Naive thymus-derived CD8-positive, alpha-beta T cell (primary cell): ENCODE data around the gene NDUFB6. TPM values are rescaled to one million over a fixed set of nuclear protein-coding genes. Genes with fewer than 3 reads are reported as not detected.

Source experiments
- ATAC-seq, 2 donors: fragments of 150-1000 bp; cut with Tn5 transposase in 1 of 2; sonication (Bioruptor Pico), chemical (Tn5 transposase) in 1 of 2; 1 replicate in 1 of 2; 2 replicates in 1 of 2; pipeline ENCODE4 v1.10.0; 2021; ENCODE audit warnings: mild to moderate bottlenecking in 2 of 2, moderate library complexity in 2 of 2
- POLR2A ChIA-PET: fragments of 350-600 bp; sonication (Branson Sonifier 250); formaldehyde crosslinking; loops from one replicate; lab custom pipeline; 2021; ENCODE audit warnings: antibody characterized with exemption; lab: Charles Lee
- DNase-seq, 10 donors: peaks; one replicate each; pipeline versions ENCODE4 v3.0.0 to v3.0.0-alpha.2; 2020 to 2022
- H3K27ac Mint-ChIP-seq, 10 donors: one replicate each; pipeline ENCODE4 v1.8.0; 2020 to 2022; ENCODE audit warnings: mild to moderate bottlenecking in 10 of 10, mixed read lengths in 10 of 10, moderate library complexity in 4 of 10, inconsistent platforms in 1 of 10
- H3K27me3 Mint-ChIP-seq, 5 donors: one replicate each; pipeline ENCODE4 v1.8.0; 2021 to 2022; ENCODE audit warnings: mixed read lengths in 5 of 5
- H3K36me3 Mint-ChIP-seq, 3 donors: one replicate each; pipeline ENCODE4 v1.8.0; 2020 to 2022; ENCODE audit warnings: mixed read lengths in 3 of 3, mild to moderate bottlenecking in 2 of 3, inconsistent platforms in 1 of 3
- H3K4me1 Mint-ChIP-seq, 4 donors: one replicate each; pipeline ENCODE4 v1.8.0; 2021 to 2022; ENCODE audit warnings: mixed read lengths in 4 of 4
- H3K4me3 Mint-ChIP-seq, 10 donors: one replicate each; pipeline ENCODE4 v1.8.0; 2020 to 2022; ENCODE audit warnings: mild to moderate bottlenecking in 10 of 10, mixed read lengths in 10 of 10, moderate library complexity in 6 of 10, inconsistent platforms in 1 of 10
- H3K9me3 Mint-ChIP-seq, 9 donors: one replicate each; pipeline ENCODE4 v1.8.0; 2020 to 2022; ENCODE audit warnings: mixed read lengths in 9 of 9, mild to moderate bottlenecking in 3 of 9, inconsistent platforms in 1 of 9, moderate library complexity in 1 of 9
- polyA plus RNA-seq, 3 donors: library from polyadenylated mRNA; unstranded; fragments of 300-500 nt; fragmentation: Illumina TruSeq; gene quantifications; one replicate each; pipeline ENCODE4 v1.2.3, GENCODE V29; 2021
- total RNA-seq, 8 experiments: library from RNA in 2 of 8; stranded (reverse) in 2 of 8; gene quantifications; one replicate each; pipeline ENCODE4 v1.2.3 and lab custom pipeline; 2021 to 2026

NDUFB6 gene
- total and polyA plus RNA-seq, 5 experiments from 2014 or later, result 22.5 to 92.7 (median 70.0) TPM

GRCh38 chr9:32503008-32503407, 70.0 kb downstream of the NDUFB6 start:
- POLR2A ChIA-PET, result no interaction called here
- peaks cover 4 to 40% (median 7%) of the 10 kb centered on the region in 3 donors for H3K36me3 Mint-ChIP-seq

More at GRCh38 chr9:32503008-32503407, 70.0 kb downstream of the NDUFB6 start:
- H3K4me1 Mint-ChIP-seq, result peaks cover 9 to 17% (median 15%) of the 10 kb centered on the region in 4 donors
- H3K27me3 Mint-ChIP-seq, result no peaks in the 10 kb centered on the region
- H3K27ac Mint-ChIP-seq, result peak overlapping the region in 5 of 10 donors; percentile 12 to 42 (median 23)
- DNase-seq (no peak), ATAC-seq (no peak)
- H3K4me3 Mint-ChIP-seq, result no peak overlapping the region
- H3K9me3 Mint-ChIP-seq, result no peaks in the 10 kb centered on the region

Other genes with a start within 250 kb of the NDUFB6 start
- 10 to 100 TPM; 10.3 to 11.0 TPM for gene ACO1, start 188.5 kb downstream of the NDUFB6 start, total RNA-seq
- 10 to 100 TPM in 2 of 3 donors, 1 to 10 TPM in 1; 8.3 to 14.5 (median 13.1) TPM for gene ACO1, start 188.5 kb downstream of the NDUFB6 start, polyA plus RNA-seq
- gene RIGI, start 47.0 kb downstream of the NDUFB6 start, total RNA-seq, result 10 to 100 TPM; 20.9 to 22.6 TPM
- gene RIGI, start 47.0 kb downstream of the NDUFB6 start, polyA plus RNA-seq, result 10 to 100 TPM; 12.7 to 14.4 (median 14.1) TPM
- gene SMIM27, start 20.8 kb downstream of the NDUFB6 start, total RNA-seq, result 10 to 100 TPM; 37.0 to 37.8 TPM
- 100 to 1,000 TPM; 103 to 116 (median 110) TPM for gene SMIM27, start 20.8 kb downstream of the NDUFB6 start, polyA plus RNA-seq
- gene TOPORS, start 20.6 kb downstream of the NDUFB6 start, total RNA-seq, result 10 to 100 TPM; 21.9 to 24.2 TPM
- gene TOPORS, start 20.6 kb downstream of the NDUFB6 start, polyA plus RNA-seq, result 10 to 100 TPM; 22.8 to 26.0 (median 23.5) TPM
- gene TAF1L, start 62.5 kb upstream of the NDUFB6 start, total RNA-seq, result under 1 TPM; 0.05 to 0.08 TPM
- not detected for gene TAF1L, start 62.5 kb upstream of the NDUFB6 start, polyA plus RNA-seq
- not detected for gene TMEM215, start 210.4 kb upstream of the NDUFB6 start, total RNA-seq
- gene TMEM215, start 210.4 kb upstream of the NDUFB6 start, polyA plus RNA-seq, result not detected